GM21717 (cell line): ENCODE results near the gene CNDP1.

ENCODE experiments used
- ATAC-seq: cut with Tn5 transposase; IDR thresholded peaks from one replicate; pipeline ENCODE4 v1.9.1; 2021; ENCODE audit warnings: mild to moderate bottlenecking, moderate library complexity; ENCODE audit not compliant: unreplicated experiment

Gene CNDP1

GRCh38 chr18:74623047-74623816, 88.9 kb downstream of the CNDP1 start:
- no peak for ATAC-seq

GRCh38 chr18:74624466-74624865, 90.2 kb downstream of the CNDP1 start:
- ATAC-seq, result no peak

GRCh38 chr18:74625157-74625556, 90.9 kb downstream of the CNDP1 start:
- ATAC-seq, result no peak

GRCh38 chr18:74626049-74626874, 92.0 kb downstream of the CNDP1 start:
- no peak for ATAC-seq

- ATAC-seq, result no peak
Observed at GRCh38 chr18:74630804-74631203, 96.5 kb downstream of the CNDP1 start.

- no peak for ATAC-seq
Observed at GRCh38 chr18:74631212-74631611, 96.9 kb downstream of the CNDP1 start.

GRCh38 chr18:74631623-74632350, 97.5 kb downstream of the CNDP1 start:
- ATAC-seq, result no peak

GRCh38 chr18:74632351-74632679, 98.0 kb downstream of the CNDP1 start:
- no peak for ATAC-seq

- no peak for ATAC-seq
Observed at GRCh38 chr18:74632856-74633255, 98.6 kb downstream of the CNDP1 start.

GRCh38 chr18:74633652-74634352, 99.5 kb downstream of the CNDP1 start:
- ATAC-seq, result no peak

- ATAC-seq, result no peak
Observed at GRCh38 chr18:74635224-74635975, 101.1 kb downstream of the CNDP1 start.
